ENCODE measurements around the gene IGFALS. TPM values are rescaled to one million over a fixed set of nuclear protein-coding genes. Genes with fewer than 3 reads are reported as not detected.

The IGFALS gene
- total RNA-seq, 1 experiment from 2014 or later, result not detected

DNA sequence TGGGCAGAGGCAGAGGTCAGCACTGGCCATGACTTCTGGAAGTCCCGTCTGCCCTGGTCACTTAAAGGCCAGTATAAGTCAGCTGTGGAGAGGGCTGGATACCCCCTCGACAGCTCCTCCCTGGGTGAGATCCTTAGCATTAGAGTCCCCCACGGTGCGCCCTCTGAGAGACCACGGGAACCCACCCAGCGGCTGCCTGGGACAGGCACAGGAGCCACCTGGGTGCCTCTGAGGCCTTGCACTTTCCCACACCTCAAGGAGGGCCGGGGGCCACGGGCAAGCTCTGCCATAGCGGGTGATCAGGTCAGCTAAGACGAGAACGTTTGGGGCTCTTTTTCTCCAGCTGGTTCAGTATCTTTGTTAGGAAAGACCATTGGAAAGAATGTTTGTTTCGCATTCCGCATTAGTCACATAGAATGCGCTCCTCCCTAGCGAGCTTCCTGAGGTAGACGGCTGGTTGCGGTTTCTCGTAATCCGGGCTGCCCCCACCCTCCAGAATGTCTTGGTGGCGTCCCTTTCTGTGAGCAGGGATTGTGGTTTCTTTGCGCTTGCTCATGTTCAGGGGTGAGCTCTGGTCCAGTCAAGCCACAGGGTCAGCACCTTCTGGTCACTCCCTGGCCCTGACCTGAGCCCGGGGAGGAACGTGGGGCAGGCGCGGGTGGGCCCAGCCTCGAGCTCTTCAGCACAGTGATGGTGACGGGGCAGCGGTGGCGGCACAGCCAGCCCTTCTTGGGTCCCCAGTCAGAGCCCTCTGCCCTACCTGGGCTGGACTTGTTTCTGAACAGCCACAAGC, 47.4 kb downstream of the IGFALS start:
- CTCF ChIA-PET, result no interaction called here
- TF ChIP-seq, protein P1, sequence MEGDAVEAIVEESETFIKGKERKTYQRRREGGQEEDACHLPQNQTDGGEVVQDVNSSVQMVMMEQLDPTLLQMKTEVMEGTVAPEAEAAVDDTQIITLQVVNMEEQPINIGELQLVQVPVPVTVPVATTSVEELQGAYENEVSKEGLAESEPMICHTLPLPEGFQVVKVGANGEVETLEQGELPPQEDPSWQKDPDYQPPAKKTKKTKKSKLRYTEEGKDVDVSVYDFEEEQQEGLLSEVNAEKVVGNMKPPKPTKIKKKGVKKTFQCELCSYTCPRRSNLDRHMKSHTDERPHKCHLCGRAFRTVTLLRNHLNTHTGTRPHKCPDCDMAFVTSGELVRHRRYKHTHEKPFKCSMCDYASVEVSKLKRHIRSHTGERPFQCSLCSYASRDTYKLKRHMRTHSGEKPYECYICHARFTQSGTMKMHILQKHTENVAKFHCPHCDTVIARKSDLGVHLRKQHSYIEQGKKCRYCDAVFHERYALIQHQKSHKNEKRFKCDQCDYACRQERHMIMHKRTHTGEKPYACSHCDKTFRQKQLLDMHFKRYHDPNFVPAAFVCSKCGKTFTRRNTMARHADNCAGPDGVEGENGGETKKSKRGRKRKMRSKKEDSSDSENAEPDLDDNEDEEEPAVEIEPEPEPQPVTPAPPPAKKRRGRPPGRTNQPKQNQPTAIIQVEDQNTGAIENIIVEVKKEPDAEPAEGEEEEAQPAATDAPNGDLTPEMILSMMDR (IDR thresholded peaks at IDR 0.05; ENCODE audit: unreplicated experiment), result no peak
- Mint-ChIP-seq H3K27me3 (ENCODE audit: unreplicated experiment) (no peaks in the 10 kb centered on the region), H3K27ac (ENCODE audit: unreplicated experiment) (no peak overlapping the region), H3K4me3 (ENCODE audit: low read depth, unreplicated experiment) (no peak overlapping the region), H3K4me1 (ENCODE audit: low read depth, unreplicated experiment) (no peaks in the 10 kb centered on the region), H3K36me3 (ENCODE audit: insufficient read depth, unreplicated experiment) (peaks cover 47% of the 10 kb centered on the region), H3K9me3 (ENCODE audit: low read depth, unreplicated experiment) (no peaks in the 10 kb centered on the region)
- no peak for DNase-seq
- intact Hi-C loops (cut with micrococcal nuclease; ENCODE audit: unreplicated experiment), result no loop called here
- no TSS peak for BruUV-seq (replicated peaks)

GRCh38 chr16:1745181-1745899, 48.2 kb downstream of the IGFALS start:
- intact Hi-C loops (cut with micrococcal nuclease; ENCODE audit: unreplicated experiment), result no loop called here
- CTCF ChIA-PET, result no interaction called here
- TF ChIP-seq, protein P1 (IDR thresholded peaks at IDR 0.05; ENCODE audit: unreplicated experiment), result no peak

DNA sequence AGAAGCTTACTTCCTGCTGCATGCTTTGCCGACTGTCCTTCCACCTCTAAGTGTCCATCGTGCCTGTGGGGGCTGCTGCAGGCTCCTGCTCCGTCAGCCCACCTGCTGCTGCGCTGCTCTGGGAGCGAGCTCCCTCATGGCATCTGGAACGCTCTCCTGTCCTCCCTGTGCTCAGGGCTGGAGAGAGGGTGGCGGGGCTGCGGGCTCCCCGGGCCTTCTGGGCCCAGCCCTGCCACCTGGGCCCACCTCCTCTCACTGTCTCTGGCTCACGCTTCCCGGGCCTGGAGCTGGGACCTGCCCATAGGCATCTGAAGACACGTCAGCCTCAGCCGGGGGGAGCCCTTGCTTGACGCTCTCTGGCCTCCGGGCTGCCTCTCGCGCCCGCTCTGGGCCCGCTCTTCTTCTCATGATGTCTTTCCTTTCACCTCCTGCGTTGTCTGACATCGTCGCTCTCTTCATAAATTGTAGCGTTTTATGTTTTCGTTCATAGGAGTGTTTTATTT, 49.1 kb downstream of the IGFALS start:
- Mint-ChIP-seq H3K27me3 (ENCODE audit: unreplicated experiment) (no peaks in the 10 kb centered on the region), H3K27ac (ENCODE audit: unreplicated experiment) (no peak overlapping the region), H3K4me3 (ENCODE audit: low read depth, unreplicated experiment) (no peak overlapping the region), H3K36me3 (ENCODE audit: insufficient read depth, unreplicated experiment) (peaks cover 49% of the 10 kb centered on the region), H3K9me3 (ENCODE audit: low read depth, unreplicated experiment) (no peaks in the 10 kb centered on the region), H3K4me1 (ENCODE audit: low read depth, unreplicated experiment) (no peaks in the 10 kb centered on the region)
- TF ChIP-seq, protein P1 (IDR thresholded peaks at IDR 0.05; ENCODE audit: unreplicated experiment), result no peak
- no TSS peak for BruUV-seq (replicated peaks)
- CTCF ChIA-PET, result no interaction called here
- intact Hi-C loops (cut with micrococcal nuclease; ENCODE audit: unreplicated experiment), result no loop called here
- DNase-seq, result no peak

More at GRCh38 chr16:1745181-1745899, 48.2 kb downstream of the IGFALS start:
- no peak for DNase-seq
- Mint-ChIP-seq H3K36me3 (ENCODE audit: insufficient read depth, unreplicated experiment) (peaks cover 49% of the 10 kb centered on the region), H3K4me3 (ENCODE audit: low read depth, unreplicated experiment) (no peak overlapping the region), H3K4me1 (ENCODE audit: low read depth, unreplicated experiment) (no peaks in the 10 kb centered on the region), H3K9me3 (ENCODE audit: low read depth, unreplicated experiment) (no peaks in the 10 kb centered on the region), H3K27me3 (ENCODE audit: unreplicated experiment) (no peaks in the 10 kb centered on the region), H3K27ac (ENCODE audit: unreplicated experiment) (no peak overlapping the region)
- no TSS peak for BruUV-seq (replicated peaks)

- no peak for DNase-seq
- no peak overlapping the region for H3K4me3 Mint-ChIP-seq (ENCODE audit: low read depth, unreplicated experiment)
- H3K36me3 Mint-ChIP-seq (ENCODE audit: insufficient read depth, unreplicated experiment), result peaks cover 49% of the 10 kb centered on the region
- H3K4me1 Mint-ChIP-seq (ENCODE audit: low read depth, unreplicated experiment), result no peaks in the 10 kb centered on the region
- no peaks in the 10 kb centered on the region for H3K27me3 Mint-ChIP-seq (ENCODE audit: unreplicated experiment)
- CTCF ChIA-PET, result no interaction called here
- H3K9me3 Mint-ChIP-seq (ENCODE audit: low read depth, unreplicated experiment), result no peaks in the 10 kb centered on the region
- BruUV-seq (replicated peaks), result no TSS peak
- TF ChIP-seq, protein P1 (IDR thresholded peaks at IDR 0.05; ENCODE audit: unreplicated experiment), result no peak
- H3K27ac Mint-ChIP-seq (ENCODE audit: unreplicated experiment), result no peak overlapping the region
- intact Hi-C loops (cut with micrococcal nuclease; ENCODE audit: unreplicated experiment), result no loop called here
Observed at GRCh38 chr16:1743376-1744337, 49.8 kb downstream of the IGFALS start.

All from Calu3 (cell line).